ENCODE measurements around the gene MYO18B. TPM values are rescaled to one million over a fixed set of nuclear protein-coding genes. Genes with fewer than 3 reads are reported as not detected.

MYO18B gene
- total and polyA plus RNA-seq, 2 of the 8 experiments (the other 6 are each of a cell fraction or from before 2014, with no cell fraction given) = 0.62 to 0.78 TPM

- H3K27me3 ChIP-seq (replicated peaks in 1 of 4; ENCODE audit: control insufficient read depth in 3 of 4, extremely low read depth in 1 of 4, insufficient read depth in 3 of 4, low read length in 3 of 4) = no peaks in the 10 kb centered on the region
- no peak overlapping the region for H2AK5ac ChIP-seq (ENCODE audit: low read depth, low read length)
- FAIRE-seq (no peak), DNase-seq (ENCODE audit: low read depth in 1 of 2, low spot score in 2 of 2) (no peak)
- H2BK120ac ChIP-seq (replicated peaks; ENCODE audit: low read depth, low read length) = no peak overlapping the region
- no peaks in the 10 kb centered on the region for H3K36me3 ChIP-seq (ENCODE audit: control insufficient read depth in 2 of 4, insufficient read depth in 4 of 4, low read length in 3 of 4)
- POLR2A ChIA-PET (ENCODE audit: partially characterized antibody) = no interaction called here
- WGBS, 2 experiments (ENCODE audit: extremely low coverage in 1 of 2, insufficient coverage in 1 of 2, insufficient read length in 1 of 2, insufficient replicate concordance in 2 of 2, low coverage in 1 of 2, low lambda C conversion rate in 2 of 2, missing lambda C conversion rate in 1 of 2) = 93% methylated on average over 1 of the region's 1 CpG; no CpG with 5 or more reads in 1 of the 2 experiments
- no peaks in the 10 kb centered on the region for H3K79me2 ChIP-seq (ENCODE audit: control insufficient read depth in 1 of 2, insufficient read depth in 2 of 2, low read length in 2 of 2)
- H3K18ac ChIP-seq (ENCODE audit: extremely low read depth, low read length) = no peak overlapping the region
- H4K20me1 ChIP-seq (replicated peaks in 1 of 2; ENCODE audit: control insufficient read depth in 1 of 2, insufficient read depth in 2 of 2, low read length in 2 of 2) = no peaks in the 10 kb centered on the region
- H3K14ac ChIP-seq (ENCODE audit: insufficient read length) = no peak overlapping the region
- no peak overlapping the region for H3K56ac ChIP-seq (replicated peaks; ENCODE audit: insufficient read length, low read depth, low read length)
- H2BK15ac ChIP-seq (ENCODE audit: low read length) = no peak overlapping the region
- CTCF ChIA-PET (ENCODE audit: partially characterized antibody) = no interaction called here
- no peak overlapping the region for H4K91ac ChIP-seq (replicated peaks; ENCODE audit: insufficient read length, low read length)
- no peaks in the 10 kb centered on the region for H3K79me1 ChIP-seq (ENCODE audit: low read depth, low read length)
- H4K8ac ChIP-seq (ENCODE audit: extremely low read depth, insufficient read depth, low read length) = no peak overlapping the region
- H4K5ac ChIP-seq (ENCODE audit: insufficient read length, low read depth, low read length) = no peak overlapping the region
- H2BK12ac ChIP-seq (ENCODE audit: low read depth, low read length) = no peak overlapping the region
- H3K4me3 ChIP-seq (ENCODE audit: extremely low read depth in 1 of 4, insufficient read depth in 2 of 4, low read depth in 3 of 4, low read length in 4 of 4) = no peak overlapping the region
- no peak overlapping the region for H3K4me2 ChIP-seq (ENCODE audit: insufficient read depth in 1 of 2, low read depth in 2 of 2, low read length in 2 of 2)
- H3K9me3 ChIP-seq (ENCODE audit: insufficient read depth in 2 of 2, low read depth in 1 of 2, low read length in 1 of 2) = no peaks in the 10 kb centered on the region
- no peak overlapping the region for H2BK20ac ChIP-seq (ENCODE audit: low read length)
- H3K4me1 ChIP-seq (replicated peaks in 1 of 4; ENCODE audit: control insufficient read depth in 3 of 4, insufficient read depth in 4 of 4, low read length in 3 of 4) = peaks cover 0 to 3% (median 0%) of the 10 kb centered on the region in 4 experiments; a peak in 1 of 7 replicates
- no peak overlapping the region for H3K27ac ChIP-seq (ENCODE audit: low read depth, low read length)
- H2BK5ac ChIP-seq (ENCODE audit: low read depth, low read length) = no peak overlapping the region
- no peaks in the 10 kb centered on the region for H3K23me2 ChIP-seq (ENCODE audit: low read depth, low read length)
- no peak overlapping the region for H3K9ac ChIP-seq (replicated peaks in 1 of 4; ENCODE audit: extremely low read depth in 1 of 4, low read depth in 3 of 4, low read length in 3 of 4)
- no peak overlapping the region for H3K23ac ChIP-seq (ENCODE audit: insufficient read length)
- H2AFZ ChIP-seq (ENCODE audit: low read length) = no peak overlapping the region
- H3K4ac ChIP-seq (replicated peaks; ENCODE audit: insufficient read length, low read depth, low read length) = no peak overlapping the region
- TF ChIP-seq CTCF (IDR thresholded peaks at IDR 0.05; ENCODE audit: control extremely low read depth in 1 of 3, insufficient read depth in 1 of 3, low read depth in 1 of 3, low read length in 3 of 3) = no peak
- no peak for TF ChIP-seq TAF7 (optimal IDR thresholded peaks at IDR 0.05; ENCODE audit: borderline replicate concordance, low read depth, low read length)
- no peak for TF ChIP-seq SIN3A (conservative IDR thresholded peaks at IDR 0.05 in 1 of 2, IDR thresholded peaks at IDR 0.05 in 1 of 2; ENCODE audit: low read depth in 1 of 2, low read length in 2 of 2)
- no peak for TF ChIP-seq EZH2 (IDR thresholded peaks at IDR 0.05; ENCODE audit: low read depth, low read length, severe bottlenecking)
- no peak for TF ChIP-seq GABPA (IDR thresholded peaks at IDR 0.05; ENCODE audit: borderline replicate concordance, insufficient read depth, low read length)
- no peak for TF ChIP-seq RNF2 (IDR thresholded peaks at IDR 0.05; ENCODE audit: borderline replicate concordance, low read depth, low read length, missing control alignments, poor library complexity, severe bottlenecking)
- TF ChIP-seq POU5F1 (IDR thresholded peaks at IDR 0.05; ENCODE audit: low read depth, low read length) = no peak
- TF ChIP-seq SIRT6 (IDR thresholded peaks at IDR 0.05; ENCODE audit: low read length) = no peak
- no peak for TF ChIP-seq NANOG (IDR thresholded peaks at IDR 0.05; ENCODE audit: insufficient read depth, low read depth, low read length, poor library complexity, severe bottlenecking)
- no peak for TF ChIP-seq ZNF274 (IDR thresholded peaks at IDR 0.05; ENCODE audit: borderline replicate concordance, extremely low read depth, low read length)
- TF ChIP-seq EGR1 (IDR thresholded peaks at IDR 0.05; ENCODE audit: borderline replicate concordance, low read depth, low read length) = no peak
Measured at GRCh38 chr22:26075251-26075650, 333.3 kb downstream of the MYO18B start.
